ENCODE measurements around the gene PREX1. TPM values are rescaled to one million over a fixed set of nuclear protein-coding genes. Genes with fewer than 3 reads are reported as not detected.

PREX1 gene
- total RNA-seq, 1 donor from 2014 or later: 17.7 TPM

DNA sequence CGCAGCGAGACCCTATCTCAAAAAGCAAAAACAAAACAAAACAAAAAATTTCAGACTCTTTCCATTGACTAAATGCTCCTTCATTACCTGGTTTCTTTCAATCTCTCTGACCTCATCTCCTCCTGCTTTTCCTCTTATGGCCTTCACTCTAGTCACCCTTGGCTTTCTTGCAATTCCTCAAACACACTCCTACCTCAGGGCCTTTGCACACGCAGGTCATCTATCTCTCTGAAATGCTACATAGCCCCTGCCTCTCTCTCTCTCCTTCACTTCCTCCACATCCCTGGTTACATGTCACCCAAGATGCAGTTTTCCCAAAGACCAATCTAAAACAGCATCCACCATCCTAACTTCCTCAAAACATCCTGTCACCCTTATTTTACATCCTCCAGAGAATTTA is 96.8 kb downstream of the PREX1 start:
- intact Hi-C loops (cut with DNase I): no loop called here

DNA sequence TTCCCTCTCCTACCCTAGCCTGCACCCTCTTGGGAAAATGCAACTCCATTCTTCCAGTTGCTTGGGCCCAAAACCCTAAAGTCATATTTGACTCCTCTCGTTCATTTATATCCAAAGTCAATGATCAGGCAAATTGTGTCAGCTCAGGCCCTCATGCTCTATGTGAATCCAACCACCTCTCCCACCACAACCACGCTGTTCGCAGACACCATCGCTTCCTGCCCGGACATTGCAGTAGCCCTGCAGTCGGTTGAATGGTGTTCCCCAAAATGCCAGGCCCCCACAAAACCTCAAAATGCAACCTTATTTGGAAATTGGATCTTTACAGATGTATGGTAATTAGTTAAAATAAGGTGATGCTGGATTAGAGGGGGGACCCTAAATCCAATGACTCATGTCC is 98.3 kb downstream of the PREX1 start:
- Histone ChIP-seq H3K9me3 (no peaks in the 10 kb centered on the region), H3K36me3 (no peaks in the 10 kb centered on the region), H3K4me3 (no peak overlapping the region), H3K27ac (no peak overlapping the region), H3K27me3 (no peaks in the 10 kb centered on the region), H3K4me1 (no peaks in the 10 kb centered on the region)
- TF ChIP-seq POLR2A (IDR thresholded peaks at IDR 0.05) (no peak), POLR2AphosphoS5 (IDR thresholded peaks at IDR 0.05; ENCODE audit: insufficient read depth in 1 of 2, low read depth in 1 of 2) (no peak)
- TF ChIP-seq, protein P1, sequence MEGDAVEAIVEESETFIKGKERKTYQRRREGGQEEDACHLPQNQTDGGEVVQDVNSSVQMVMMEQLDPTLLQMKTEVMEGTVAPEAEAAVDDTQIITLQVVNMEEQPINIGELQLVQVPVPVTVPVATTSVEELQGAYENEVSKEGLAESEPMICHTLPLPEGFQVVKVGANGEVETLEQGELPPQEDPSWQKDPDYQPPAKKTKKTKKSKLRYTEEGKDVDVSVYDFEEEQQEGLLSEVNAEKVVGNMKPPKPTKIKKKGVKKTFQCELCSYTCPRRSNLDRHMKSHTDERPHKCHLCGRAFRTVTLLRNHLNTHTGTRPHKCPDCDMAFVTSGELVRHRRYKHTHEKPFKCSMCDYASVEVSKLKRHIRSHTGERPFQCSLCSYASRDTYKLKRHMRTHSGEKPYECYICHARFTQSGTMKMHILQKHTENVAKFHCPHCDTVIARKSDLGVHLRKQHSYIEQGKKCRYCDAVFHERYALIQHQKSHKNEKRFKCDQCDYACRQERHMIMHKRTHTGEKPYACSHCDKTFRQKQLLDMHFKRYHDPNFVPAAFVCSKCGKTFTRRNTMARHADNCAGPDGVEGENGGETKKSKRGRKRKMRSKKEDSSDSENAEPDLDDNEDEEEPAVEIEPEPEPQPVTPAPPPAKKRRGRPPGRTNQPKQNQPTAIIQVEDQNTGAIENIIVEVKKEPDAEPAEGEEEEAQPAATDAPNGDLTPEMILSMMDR (IDR thresholded peaks at IDR 0.05): no peak
- no peak for DNase-seq (ENCODE audit: extremely low spot score in 2 of 2)
- intact Hi-C loops (cut with DNase I): no loop called here

More for the DNA sequence above, 96.8 kb downstream of the PREX1 start:
- TF ChIP-seq POLR2AphosphoS5 (IDR thresholded peaks at IDR 0.05; ENCODE audit: insufficient read depth in 1 of 2, low read depth in 1 of 2) (no peak), POLR2A (IDR thresholded peaks at IDR 0.05) (no peak)
- TF ChIP-seq, protein P1 (IDR thresholded peaks at IDR 0.05): no peak
- no peak overlapping the region for H3K27ac ChIP-seq
- no peaks in the 10 kb centered on the region for H3K36me3 ChIP-seq
- no peaks in the 10 kb centered on the region for H3K9me3 ChIP-seq
- no peaks in the 10 kb centered on the region for H3K27me3 ChIP-seq
- no peak for DNase-seq (ENCODE audit: extremely low spot score in 2 of 2)
- H3K4me1 ChIP-seq: no peaks in the 10 kb centered on the region
- H3K4me3 ChIP-seq: no peak overlapping the region

DNA sequence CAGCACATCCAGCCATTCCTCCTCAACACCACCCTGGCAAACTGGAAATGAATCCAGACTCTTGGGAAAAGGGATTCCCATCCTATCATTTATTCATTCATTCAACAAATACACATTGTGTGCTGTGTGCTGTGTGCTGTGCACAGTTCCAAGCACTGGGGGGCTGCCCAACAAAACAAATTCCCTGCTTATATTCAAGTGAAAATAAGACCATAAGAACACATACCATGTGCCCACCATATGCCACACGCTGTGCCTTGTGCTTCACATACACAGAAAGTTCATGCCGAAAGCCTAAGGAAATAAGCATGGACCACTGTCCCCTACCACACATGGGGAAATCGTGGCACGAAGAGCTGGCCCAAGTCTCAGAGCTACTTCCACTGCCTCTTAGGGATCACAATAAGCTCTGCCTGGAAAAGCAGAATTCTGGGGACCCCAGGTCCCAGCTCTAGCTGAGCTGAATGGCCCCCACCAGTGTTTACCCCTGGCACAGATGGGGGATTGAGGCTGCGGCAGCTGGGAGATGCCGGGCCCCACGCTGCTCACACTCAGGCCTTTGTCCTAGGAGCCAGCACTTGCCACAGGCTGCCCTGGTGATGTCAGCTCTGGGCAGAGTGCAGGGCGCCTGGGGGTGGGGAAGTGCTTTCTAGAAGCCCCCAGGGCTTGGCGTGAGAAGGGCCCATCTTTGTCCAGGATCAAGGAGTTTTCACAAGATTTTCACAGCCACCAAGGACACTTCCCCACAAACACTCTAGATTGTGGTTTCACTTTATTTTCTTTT is 99.6 kb downstream of the PREX1 start:
- Histone ChIP-seq H3K27ac (no peak overlapping the region), H3K4me3 (no peak overlapping the region), H3K27me3 (no peaks in the 10 kb centered on the region), H3K9me3 (no peaks in the 10 kb centered on the region), H3K36me3 (no peaks in the 10 kb centered on the region), H3K4me1 (peaks cover 5% of the 10 kb centered on the region)
- DNase-seq (ENCODE audit: extremely low spot score in 2 of 2): no peak
- intact Hi-C loops (cut with DNase I): no loop called here
- no peak for TF ChIP-seq POLR2A (IDR thresholded peaks at IDR 0.05)
- TF ChIP-seq, protein P1 (IDR thresholded peaks at IDR 0.05): no peak

DNA sequence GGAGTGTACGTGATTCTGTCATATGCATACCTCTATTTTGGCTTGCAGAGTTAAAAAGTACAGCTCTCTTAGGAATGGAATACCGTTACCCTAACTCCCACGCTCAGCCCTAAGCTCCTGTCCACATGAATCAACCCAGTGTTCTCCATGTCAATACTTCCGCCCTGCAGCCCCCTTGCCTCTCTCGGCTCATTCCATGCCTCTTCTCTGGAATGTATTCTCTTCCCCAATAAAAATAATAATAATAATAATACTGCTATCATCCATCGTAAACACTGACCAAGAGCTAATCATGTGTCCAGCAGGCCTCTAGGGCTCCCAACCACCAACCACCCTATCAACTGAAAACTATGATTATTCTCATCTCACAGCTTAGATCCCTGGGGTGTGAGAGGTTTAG is 100.6 kb downstream of the PREX1 start:
- no peak overlapping the region for H3K4me3 ChIP-seq
- H3K27ac ChIP-seq: no peak overlapping the region
- H3K4me1 ChIP-seq: peaks cover 15% of the 10 kb centered on the region
- no peaks in the 10 kb centered on the region for H3K36me3 ChIP-seq
- H3K9me3 ChIP-seq: no peaks in the 10 kb centered on the region
- no peak for DNase-seq (ENCODE audit: extremely low spot score in 2 of 2)
- TF ChIP-seq POLR2AphosphoS5 (IDR thresholded peaks at IDR 0.05; ENCODE audit: insufficient read depth in 1 of 2, low read depth in 1 of 2) (no peak), POLR2A (IDR thresholded peaks at IDR 0.05) (no peak)
- TF ChIP-seq, protein P1 (IDR thresholded peaks at IDR 0.05): no peak
- intact Hi-C loops (cut with DNase I): no loop called here
- H3K27me3 ChIP-seq: no peaks in the 10 kb centered on the region

DNA sequence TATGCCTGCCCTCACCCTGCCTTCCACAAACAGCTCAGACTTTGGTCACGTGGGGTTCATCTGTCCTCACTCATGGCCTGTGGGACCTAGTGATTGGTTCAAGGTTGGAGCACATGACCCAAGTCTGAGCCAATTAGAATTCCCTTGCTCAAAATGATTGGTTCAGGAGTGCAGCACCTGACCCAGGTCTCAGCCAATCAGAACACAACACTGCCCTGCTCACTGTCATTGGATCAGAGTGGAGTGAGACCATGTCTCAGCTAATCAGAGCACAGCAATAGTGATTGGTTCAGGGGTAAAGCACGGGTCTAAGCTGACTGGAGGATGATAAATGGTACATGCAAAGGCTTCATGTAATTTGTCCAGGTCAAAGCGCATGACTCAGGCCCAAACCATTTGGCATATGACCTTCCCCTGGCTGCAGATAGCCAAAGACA is 102.2 kb downstream of the PREX1 start:
- DNase-seq (ENCODE audit: extremely low spot score in 2 of 2): no peak
- Histone ChIP-seq H3K4me1 (peaks cover 28% of the 10 kb centered on the region), H3K9me3 (no peaks in the 10 kb centered on the region), H3K27me3 (no peaks in the 10 kb centered on the region), H3K27ac (peak overlapping the region; percentile 17), H3K4me3 (no peak overlapping the region), H3K36me3 (no peaks in the 10 kb centered on the region)
- intact Hi-C loops (cut with DNase I): no loop called here
- TF ChIP-seq POLR2AphosphoS5 (IDR thresholded peaks at IDR 0.05; ENCODE audit: insufficient read depth in 1 of 2, low read depth in 1 of 2): no peak
- TF ChIP-seq, protein P1 (IDR thresholded peaks at IDR 0.05): no peak
- TF ChIP-seq POLR2A (IDR thresholded peaks at IDR 0.05): no peak

Data from vagina (tissue), 2 donors.